Subcutaneous adipose tissue (tissue), 4 donors: ENCODE results near the gene TP73. TPM values are rescaled to one million over a fixed set of nuclear protein-coding genes. Genes with fewer than 3 reads are reported as not detected.

ENCODE experiments used
- CTCF ChIP-seq: fragments of 450-650 bp; IDR thresholded peaks from one replicate; pipeline ENCODE4 v1.5.1; 2016; ENCODE audit warnings: low read depth, mild to moderate bottlenecking, control low read depth, antibody characterized with exemption, moderate library complexity
- total RNA-seq, 4 donors: library from RNA; depleted of rRNA; stranded (reverse); fragments of >200 nt; gene quantifications; one replicate each; pipeline ENCODE4 v1.1.0, GENCODE V29; 2016

The TP73 gene
- total RNA-seq, 4 donors from 2014 or later = 0.17 TPM; not detected in 3

GRCh38 chr1:3629561-3630160 is 22.7 kb upstream of the TP73 start:
- TF ChIP-seq CTCF = no peak

- no peak for TF ChIP-seq CTCF
Measured at GRCh38 chr1:3630161-3630611, 22.1 kb upstream of the TP73 start.

GRCh38 chr1:3630914-3631313 is 21.4 kb upstream of the TP73 start:
- no peak for TF ChIP-seq CTCF

GRCh38 chr1:3631320-3632260 is 20.7 kb upstream of the TP73 start:
- TF ChIP-seq CTCF = no peak

GRCh38 chr1:3632298-3632697 is 20.0 kb upstream of the TP73 start:
- no peak for TF ChIP-seq CTCF

- TF ChIP-seq CTCF = no peak
Measured at GRCh38 chr1:3632716-3633343, 19.5 kb upstream of the TP73 start.
